Measurements from ENCODE around the gene MROH7.

MROH7 gene

DNA sequence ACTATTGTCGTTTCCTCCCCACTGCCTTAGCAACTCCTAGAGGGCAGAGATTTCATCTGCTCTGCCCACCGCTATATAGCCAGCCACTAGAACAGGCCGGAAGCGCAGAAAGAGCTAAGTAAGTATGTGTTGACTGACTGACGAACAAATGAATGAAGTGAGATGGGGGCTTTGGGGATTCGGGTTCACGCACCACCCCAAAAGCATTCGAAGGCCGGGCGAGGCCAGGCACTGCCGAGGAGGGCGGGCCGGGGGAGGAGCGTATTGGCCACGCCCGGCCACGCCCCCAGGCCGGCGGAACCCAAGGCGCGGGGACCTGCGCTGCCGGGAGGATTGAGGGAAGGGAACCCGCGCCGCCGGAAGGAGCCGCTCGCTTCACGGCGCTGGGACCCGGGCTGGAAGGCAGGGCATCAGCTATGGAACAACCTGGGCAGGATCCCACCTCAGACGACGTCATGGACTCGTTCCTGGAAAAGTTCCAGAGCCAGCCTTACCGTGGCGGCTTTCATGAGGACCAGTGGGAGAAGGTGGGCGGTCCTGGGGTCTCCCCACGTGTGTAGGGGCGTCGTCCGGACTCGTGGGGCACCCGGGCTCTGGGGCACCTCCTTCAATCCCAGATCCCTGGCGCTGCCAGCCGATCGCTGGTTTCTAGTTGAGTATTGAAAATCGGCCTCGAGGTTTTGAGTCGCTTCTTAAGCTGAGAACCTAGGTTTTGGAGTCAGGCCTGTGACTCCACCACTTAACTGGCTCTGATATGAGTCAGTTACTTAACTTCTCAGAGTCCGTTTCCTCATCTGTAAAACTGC lies 74.1 kb downstream of the MROH7 start, which contains the start of gene TTC4 (continued):
- no peak for TF ChIP-seq ZNF157 (tag by site-specific recombination; IDR thresholded peaks at IDR 0.05)
- peak; percentile 66 for TF ChIP-seq ZFHX2 (tag by site-specific recombination; conservative IDR thresholded peaks at IDR 0.05)
- peak; percentile 89 for TF ChIP-seq ZBTB17 (tag by site-specific recombination; IDR thresholded peaks at IDR 0.05)
- no peak for TF ChIP-seq ZNF768 (tag by site-specific recombination; IDR thresholded peaks at IDR 0.05)
- TF ChIP-seq ZNF791 (tag by site-specific recombination; IDR thresholded peaks at IDR 0.05) = no peak
- TF ChIP-seq, protein P1, sequence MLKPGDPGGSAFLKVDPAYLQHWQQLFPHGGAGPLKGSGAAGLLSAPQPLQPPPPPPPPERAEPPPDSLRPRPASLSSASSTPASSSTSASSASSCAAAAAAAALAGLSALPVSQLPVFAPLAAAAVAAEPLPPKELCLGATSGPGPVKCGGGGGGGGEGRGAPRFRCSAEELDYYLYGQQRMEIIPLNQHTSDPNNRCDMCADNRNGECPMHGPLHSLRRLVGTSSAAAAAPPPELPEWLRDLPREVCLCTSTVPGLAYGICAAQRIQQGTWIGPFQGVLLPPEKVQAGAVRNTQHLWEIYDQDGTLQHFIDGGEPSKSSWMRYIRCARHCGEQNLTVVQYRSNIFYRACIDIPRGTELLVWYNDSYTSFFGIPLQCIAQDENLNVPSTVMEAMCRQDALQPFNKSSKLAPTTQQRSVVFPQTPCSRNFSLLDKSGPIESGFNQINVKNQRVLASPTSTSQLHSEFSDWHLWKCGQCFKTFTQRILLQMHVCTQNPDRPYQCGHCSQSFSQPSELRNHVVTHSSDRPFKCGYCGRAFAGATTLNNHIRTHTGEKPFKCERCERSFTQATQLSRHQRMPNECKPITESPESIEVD (tag by site-specific recombination; IDR thresholded peaks at IDR 0.05) = no peak
- TF ChIP-seq, protein P2, sequence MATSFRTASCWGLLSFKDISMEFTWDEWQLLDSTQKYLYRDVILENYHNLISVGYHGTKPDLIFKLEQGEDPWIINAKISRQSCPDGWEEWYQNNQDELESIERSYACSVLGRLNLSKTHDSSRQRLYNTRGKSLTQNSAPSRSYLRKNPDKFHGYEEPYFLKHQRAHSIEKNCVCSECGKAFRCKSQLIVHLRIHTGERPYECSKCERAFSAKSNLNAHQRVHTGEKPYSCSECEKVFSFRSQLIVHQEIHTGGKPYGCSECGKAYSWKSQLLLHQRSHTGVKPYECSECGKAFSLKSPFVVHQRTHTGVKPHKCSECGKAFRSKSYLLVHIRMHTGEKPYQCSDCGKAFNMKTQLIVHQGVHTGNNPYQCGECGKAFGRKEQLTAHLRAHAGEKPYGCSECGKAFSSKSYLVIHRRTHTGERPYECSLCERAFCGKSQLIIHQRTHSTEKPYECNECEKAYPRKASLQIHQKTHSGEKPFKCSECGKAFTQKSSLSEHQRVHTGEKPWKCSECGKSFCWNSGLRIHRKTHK (tag by site-specific recombination; IDR thresholded peaks at IDR 0.05) = no peak
- TF ChIP-seq, protein P3, sequence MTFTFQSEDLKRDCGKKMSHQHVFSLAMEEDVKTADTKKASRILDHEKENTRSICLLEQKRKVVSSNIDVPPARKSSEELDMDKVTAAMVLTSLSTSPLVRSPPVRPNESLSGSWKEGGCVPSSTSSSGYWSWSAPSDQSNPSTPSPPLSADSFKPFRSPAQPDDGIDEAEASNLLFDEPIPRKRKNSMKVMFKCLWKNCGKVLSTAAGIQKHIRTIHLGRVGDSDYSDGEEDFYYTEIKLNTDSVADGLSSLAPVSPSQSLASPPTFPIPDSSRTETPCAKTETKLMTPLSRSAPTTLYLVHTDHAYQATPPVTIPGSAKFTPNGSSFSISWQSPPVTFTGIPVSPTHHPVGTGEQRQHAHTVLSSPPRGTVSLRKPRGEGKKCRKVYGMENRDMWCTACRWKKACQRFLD (tag by site-specific recombination; IDR thresholded peaks at IDR 0.05) = no peak
- peak; percentile 33; the same call in 1 of the 2 replicates for TF ChIP-seq ZNF184 (tag by site-specific recombination; IDR thresholded peaks at IDR 0.05)
- no peak for TF ChIP-seq ZNF266 (tag by site-specific recombination; IDR thresholded peaks at IDR 0.05; ENCODE audit: low read depth)
- TF ChIP-seq, protein P4, sequence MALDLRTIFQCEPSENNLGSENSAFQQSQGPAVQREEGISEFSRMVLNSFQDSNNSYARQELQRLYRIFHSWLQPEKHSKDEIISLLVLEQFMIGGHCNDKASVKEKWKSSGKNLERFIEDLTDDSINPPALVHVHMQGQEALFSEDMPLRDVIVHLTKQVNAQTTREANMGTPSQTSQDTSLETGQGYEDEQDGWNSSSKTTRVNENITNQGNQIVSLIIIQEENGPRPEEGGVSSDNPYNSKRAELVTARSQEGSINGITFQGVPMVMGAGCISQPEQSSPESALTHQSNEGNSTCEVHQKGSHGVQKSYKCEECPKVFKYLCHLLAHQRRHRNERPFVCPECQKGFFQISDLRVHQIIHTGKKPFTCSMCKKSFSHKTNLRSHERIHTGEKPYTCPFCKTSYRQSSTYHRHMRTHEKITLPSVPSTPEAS (tag by site-specific recombination; IDR thresholded peaks at IDR 0.05) = 0 out of 2 replicates have a peak, but pooled peaks have one; percentile 27
- TF ChIP-seq, protein P5, sequence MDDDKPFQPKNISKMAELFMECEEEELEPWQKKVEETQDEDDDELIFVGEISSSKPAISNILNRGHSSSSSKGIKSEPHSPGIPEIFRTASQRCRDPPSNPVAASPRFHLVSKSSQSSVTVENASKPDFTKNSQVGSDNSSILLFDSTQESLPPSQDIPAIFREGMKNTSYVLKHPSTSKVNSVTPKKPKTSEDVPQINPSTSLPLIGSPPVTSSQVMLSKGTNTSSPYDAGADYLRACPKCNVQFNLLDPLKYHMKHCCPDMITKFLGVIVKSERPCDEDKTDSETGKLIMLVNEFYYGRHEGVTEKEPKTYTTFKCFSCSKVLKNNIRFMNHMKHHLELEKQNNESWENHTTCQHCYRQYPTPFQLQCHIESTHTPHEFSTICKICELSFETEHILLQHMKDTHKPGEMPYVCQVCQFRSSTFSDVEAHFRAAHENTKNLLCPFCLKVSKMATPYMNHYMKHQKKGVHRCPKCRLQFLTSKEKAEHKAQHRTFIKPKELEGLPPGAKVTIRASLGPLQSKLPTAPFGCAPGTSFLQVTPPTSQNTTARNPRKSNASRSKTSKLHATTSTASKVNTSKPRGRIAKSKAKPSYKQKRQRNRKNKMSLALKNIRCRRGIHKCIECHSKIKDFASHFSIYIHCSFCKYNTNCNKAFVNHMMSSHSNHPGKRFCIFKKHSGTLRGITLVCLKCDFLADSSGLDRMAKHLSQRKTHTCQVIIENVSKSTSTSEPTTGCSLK (tag by site-specific recombination; IDR thresholded peaks at IDR 0.05) = no peak
- TF ChIP-seq KLF9 (tag by site-specific recombination; IDR thresholded peaks at IDR 0.05; ENCODE audit: low read depth) = peak; percentile 99
- TF ChIP-seq, protein P6, sequence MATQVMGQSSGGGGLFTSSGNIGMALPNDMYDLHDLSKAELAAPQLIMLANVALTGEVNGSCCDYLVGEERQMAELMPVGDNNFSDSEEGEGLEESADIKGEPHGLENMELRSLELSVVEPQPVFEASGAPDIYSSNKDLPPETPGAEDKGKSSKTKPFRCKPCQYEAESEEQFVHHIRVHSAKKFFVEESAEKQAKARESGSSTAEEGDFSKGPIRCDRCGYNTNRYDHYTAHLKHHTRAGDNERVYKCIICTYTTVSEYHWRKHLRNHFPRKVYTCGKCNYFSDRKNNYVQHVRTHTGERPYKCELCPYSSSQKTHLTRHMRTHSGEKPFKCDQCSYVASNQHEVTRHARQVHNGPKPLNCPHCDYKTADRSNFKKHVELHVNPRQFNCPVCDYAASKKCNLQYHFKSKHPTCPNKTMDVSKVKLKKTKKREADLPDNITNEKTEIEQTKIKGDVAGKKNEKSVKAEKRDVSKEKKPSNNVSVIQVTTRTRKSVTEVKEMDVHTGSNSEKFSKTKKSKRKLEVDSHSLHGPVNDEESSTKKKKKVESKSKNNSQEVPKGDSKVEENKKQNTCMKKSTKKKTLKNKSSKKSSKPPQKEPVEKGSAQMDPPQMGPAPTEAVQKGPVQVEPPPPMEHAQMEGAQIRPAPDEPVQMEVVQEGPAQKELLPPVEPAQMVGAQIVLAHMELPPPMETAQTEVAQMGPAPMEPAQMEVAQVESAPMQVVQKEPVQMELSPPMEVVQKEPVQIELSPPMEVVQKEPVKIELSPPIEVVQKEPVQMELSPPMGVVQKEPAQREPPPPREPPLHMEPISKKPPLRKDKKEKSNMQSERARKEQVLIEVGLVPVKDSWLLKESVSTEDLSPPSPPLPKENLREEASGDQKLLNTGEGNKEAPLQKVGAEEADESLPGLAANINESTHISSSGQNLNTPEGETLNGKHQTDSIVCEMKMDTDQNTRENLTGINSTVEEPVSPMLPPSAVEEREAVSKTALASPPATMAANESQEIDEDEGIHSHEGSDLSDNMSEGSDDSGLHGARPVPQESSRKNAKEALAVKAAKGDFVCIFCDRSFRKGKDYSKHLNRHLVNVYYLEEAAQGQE (tag by site-specific recombination; IDR thresholded peaks at IDR 0.05) = no peak
- no peak for TF ChIP-seq ZNF792 (tag by site-specific recombination; IDR thresholded peaks at IDR 0.05)
- TF ChIP-seq ZNF391 (tag by site-specific recombination; IDR thresholded peaks at IDR 0.05; ENCODE audit: borderline replicate concordance, low read depth) = no peak
- TF ChIP-seq ZNF221 (tag by site-specific recombination; IDR thresholded peaks at IDR 0.05; ENCODE audit: borderline replicate concordance) = no peak
- TF ChIP-seq KLF10 (tag by site-specific recombination; IDR thresholded peaks at IDR 0.05) = peak; percentile 96
- peak; percentile 75 for TF ChIP-seq IKZF3 (tag by site-specific recombination; IDR thresholded peaks at IDR 0.05)
- peak; percentile 97 for TF ChIP-seq ZSCAN30 (tag by site-specific recombination; IDR thresholded peaks at IDR 0.05)
- no peak for TF ChIP-seq ZNF571 (tag by site-specific recombination; IDR thresholded peaks at IDR 0.05)
- no peak for TF ChIP-seq ZSCAN16 (tag by site-specific recombination; IDR thresholded peaks at IDR 0.05)
- no peak for TF ChIP-seq FEZF1 (tag by site-specific recombination; IDR thresholded peaks at IDR 0.05)
- TF ChIP-seq, protein P7, sequence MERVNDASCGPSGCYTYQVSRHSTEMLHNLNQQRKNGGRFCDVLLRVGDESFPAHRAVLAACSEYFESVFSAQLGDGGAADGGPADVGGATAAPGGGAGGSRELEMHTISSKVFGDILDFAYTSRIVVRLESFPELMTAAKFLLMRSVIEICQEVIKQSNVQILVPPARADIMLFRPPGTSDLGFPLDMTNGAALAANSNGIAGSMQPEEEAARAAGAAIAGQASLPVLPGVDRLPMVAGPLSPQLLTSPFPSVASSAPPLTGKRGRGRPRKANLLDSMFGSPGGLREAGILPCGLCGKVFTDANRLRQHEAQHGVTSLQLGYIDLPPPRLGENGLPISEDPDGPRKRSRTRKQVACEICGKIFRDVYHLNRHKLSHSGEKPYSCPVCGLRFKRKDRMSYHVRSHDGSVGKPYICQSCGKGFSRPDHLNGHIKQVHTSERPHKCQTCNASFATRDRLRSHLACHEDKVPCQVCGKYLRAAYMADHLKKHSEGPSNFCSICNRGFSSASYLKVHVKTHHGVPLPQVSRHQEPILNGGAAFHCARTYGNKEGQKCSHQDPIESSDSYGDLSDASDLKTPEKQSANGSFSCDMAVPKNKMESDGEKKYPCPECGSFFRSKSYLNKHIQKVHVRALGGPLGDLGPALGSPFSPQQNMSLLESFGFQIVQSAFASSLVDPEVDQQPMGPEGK (tag by site-specific recombination; IDR thresholded peaks at IDR 0.05) = peak; percentile 68
- no peak for TF ChIP-seq HOXC10 (CRISPR knock-in tag; IDR thresholded peaks at IDR 0.05)
